ENCODE measurements around the gene MYL12A.

DNA sequence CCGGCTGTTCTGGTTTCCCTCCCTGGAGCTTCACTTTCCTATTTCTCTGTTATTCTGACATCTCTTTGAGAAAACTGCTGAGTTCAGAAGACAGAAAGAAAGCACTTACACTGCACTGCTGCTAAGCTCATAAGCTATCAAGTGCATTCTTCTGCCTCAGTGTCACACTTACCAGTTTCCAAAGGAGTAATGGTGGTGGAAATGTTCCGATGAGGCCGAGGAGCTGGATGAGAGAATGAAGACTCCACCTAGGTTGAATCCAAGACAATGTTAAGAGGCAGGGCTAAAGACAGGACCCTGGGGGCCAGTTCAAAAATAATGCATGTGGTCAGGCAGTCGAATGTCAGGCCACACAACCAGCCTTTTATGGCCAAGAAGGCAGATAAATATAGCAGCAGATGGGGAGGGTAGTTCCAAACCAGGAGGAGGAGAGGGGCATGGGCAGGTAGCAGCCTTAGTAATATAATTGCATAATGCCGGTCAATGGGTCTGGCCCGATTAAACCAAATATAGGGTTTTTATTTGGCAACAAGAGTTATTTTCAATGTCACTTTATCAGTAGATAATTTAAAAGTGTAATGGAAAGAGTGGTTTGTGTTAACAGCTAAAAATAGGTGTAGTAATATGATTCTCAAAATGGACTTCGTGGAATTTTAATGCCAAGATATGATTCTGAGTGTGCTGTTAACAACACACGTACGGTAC, 27.8 kb upstream of the MYL12A start, which contains the start of gene MYOM1:
- TF ChIP-seq, protein P1, sequence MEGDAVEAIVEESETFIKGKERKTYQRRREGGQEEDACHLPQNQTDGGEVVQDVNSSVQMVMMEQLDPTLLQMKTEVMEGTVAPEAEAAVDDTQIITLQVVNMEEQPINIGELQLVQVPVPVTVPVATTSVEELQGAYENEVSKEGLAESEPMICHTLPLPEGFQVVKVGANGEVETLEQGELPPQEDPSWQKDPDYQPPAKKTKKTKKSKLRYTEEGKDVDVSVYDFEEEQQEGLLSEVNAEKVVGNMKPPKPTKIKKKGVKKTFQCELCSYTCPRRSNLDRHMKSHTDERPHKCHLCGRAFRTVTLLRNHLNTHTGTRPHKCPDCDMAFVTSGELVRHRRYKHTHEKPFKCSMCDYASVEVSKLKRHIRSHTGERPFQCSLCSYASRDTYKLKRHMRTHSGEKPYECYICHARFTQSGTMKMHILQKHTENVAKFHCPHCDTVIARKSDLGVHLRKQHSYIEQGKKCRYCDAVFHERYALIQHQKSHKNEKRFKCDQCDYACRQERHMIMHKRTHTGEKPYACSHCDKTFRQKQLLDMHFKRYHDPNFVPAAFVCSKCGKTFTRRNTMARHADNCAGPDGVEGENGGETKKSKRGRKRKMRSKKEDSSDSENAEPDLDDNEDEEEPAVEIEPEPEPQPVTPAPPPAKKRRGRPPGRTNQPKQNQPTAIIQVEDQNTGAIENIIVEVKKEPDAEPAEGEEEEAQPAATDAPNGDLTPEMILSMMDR (conservative IDR thresholded peaks at IDR 0.05): no peak
- no peak for TF ChIP-seq ZFX (IDR thresholded peaks at IDR 0.05)
